ENCODE data around the gene CSTF2T.

The CSTF2T gene, protein sequence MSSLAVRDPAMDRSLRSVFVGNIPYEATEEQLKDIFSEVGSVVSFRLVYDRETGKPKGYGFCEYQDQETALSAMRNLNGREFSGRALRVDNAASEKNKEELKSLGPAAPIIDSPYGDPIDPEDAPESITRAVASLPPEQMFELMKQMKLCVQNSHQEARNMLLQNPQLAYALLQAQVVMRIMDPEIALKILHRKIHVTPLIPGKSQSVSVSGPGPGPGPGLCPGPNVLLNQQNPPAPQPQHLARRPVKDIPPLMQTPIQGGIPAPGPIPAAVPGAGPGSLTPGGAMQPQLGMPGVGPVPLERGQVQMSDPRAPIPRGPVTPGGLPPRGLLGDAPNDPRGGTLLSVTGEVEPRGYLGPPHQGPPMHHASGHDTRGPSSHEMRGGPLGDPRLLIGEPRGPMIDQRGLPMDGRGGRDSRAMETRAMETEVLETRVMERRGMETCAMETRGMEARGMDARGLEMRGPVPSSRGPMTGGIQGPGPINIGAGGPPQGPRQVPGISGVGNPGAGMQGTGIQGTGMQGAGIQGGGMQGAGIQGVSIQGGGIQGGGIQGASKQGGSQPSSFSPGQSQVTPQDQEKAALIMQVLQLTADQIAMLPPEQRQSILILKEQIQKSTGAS

DNA sequence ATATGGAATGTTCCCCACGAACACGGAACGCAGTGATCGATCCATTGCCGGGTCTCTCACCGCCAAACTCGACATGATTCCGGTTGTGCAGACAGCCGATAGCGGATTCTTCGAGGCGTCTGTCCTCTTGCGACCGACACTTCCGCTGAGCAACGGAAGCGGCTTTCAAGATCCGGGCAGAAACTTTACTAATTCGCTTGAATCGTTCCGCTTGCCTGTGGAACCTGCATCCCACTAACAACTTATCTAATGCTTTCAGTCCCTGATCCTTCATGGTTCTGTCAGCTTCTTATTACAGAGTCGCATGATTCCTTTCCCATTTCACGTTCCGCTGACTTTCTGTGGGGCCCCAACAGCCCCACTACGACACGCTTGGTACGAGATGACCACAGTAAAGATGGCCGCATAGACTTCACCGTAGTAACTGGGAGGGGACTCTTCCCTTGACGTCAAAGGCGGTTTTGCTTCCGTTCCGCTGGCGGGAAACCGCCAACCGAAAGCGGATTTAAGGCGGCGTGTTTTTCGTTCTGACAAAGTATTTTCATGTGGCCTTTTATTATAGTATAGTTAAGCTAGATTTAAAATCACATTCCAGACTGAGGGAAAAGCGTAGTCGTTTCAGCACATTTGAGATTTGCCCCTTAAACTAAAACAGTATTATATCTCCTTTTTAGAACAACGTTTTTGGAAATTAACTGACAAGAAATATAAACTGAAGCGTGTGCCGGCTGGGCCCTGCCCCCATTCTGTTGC lies at the start of gene CSTF2T:
Gene CSTF2T (minus strand): TSS at position 121 of the 753 bp plus-strand sequence. CDS start 46 bp downstream, at position 75.
- Histone ChIP-seq H3K4me1 (ENCODE audit: insufficient read depth, low read length) (peaks cover 15% of the 10 kb centered on the region; the same call in 1 of the 2 replicates), H3K27ac (ENCODE audit: low read length) (peak within 1 kb of the TSS; percentile 97), H3K9ac (ENCODE audit: low read depth, low read length) (peak within 1 kb of the TSS; percentile 95), H3K27me3 (ENCODE audit: insufficient read depth, low read length) (no peaks in the 10 kb centered on the region), H3K4me3 (ENCODE audit: low read length) (peak within 1 kb of the TSS; percentile 93), H3K36me3 (ENCODE audit: insufficient read depth, low read depth, low read length) (peaks cover 29% of the 10 kb centered on the region), H3K9me3 (ENCODE audit: insufficient read depth, low read depth, low read length) (no peaks in the 10 kb centered on the region)

DNA sequence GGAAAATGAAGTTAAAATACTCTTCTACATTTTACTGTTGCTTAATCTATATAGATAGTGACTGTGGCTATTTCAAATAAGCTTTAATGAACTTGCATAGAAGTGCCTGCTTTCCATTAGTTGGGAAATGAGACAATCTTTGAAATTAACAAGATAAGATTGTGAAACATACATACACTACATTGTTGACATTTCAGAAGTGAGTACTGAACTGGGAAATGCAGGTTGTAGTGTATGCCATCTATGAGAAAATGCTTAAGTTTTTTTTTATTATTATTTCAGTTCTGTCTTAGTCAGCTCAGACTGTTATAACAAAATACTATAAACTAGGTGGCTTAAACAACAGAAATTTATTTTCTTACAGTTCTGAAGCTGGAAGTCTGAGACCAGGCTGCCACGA lies 49.6 kb upstream of the CSTF2T start:
- Histone ChIP-seq H3K27ac (ENCODE audit: low read length) (no peak overlapping the region), H3K4me3 (ENCODE audit: low read length) (no peak overlapping the region)

DNA sequence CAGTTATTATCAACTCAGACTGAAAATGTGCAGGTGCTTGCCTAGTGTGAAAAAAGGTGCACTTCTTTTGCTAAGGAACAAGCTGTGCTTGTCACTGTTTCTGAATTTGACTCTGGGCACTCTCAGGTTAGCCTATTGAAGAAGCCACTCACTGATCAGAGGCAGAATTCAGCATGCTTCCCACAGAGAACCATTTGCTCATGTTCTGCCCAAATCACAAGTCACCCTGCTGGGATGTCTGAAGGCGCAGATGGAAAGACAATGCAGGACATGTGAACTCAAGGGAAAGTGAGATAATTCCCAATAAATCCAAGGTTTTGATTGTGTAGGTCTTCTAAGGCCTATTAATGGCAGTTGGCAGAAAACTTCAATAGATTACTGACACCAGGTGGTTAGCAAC lies 47.8 kb upstream of the CSTF2T start:
- Histone ChIP-seq H3K27ac (ENCODE audit: low read length) (no peak overlapping the region), H3K9ac (ENCODE audit: low read depth, low read length) (no peak overlapping the region), H3K4me1 (ENCODE audit: insufficient read depth, low read length) (peaks cover 4% of the 10 kb centered on the region; the same call in 1 of the 2 replicates), H3K4me3 (ENCODE audit: low read length) (no peak overlapping the region), H3K9me3 (ENCODE audit: insufficient read depth, low read depth, low read length) (no peaks in the 10 kb centered on the region), H3K27me3 (ENCODE audit: insufficient read depth, low read length) (no peaks in the 10 kb centered on the region), H3K36me3 (ENCODE audit: insufficient read depth, low read depth, low read length) (no peaks in the 10 kb centered on the region)

More for the DNA sequence above, 49.6 kb upstream of the CSTF2T start:
- Histone ChIP-seq H3K27me3 (ENCODE audit: insufficient read depth, low read length) (no peaks in the 10 kb centered on the region), H3K9me3 (ENCODE audit: insufficient read depth, low read depth, low read length) (no peaks in the 10 kb centered on the region), H3K4me1 (ENCODE audit: insufficient read depth, low read length) (peaks cover 4% of the 10 kb centered on the region; the same call in 1 of the 2 replicates), H3K9ac (ENCODE audit: low read depth, low read length) (no peak overlapping the region), H3K36me3 (ENCODE audit: insufficient read depth, low read depth, low read length) (no peaks in the 10 kb centered on the region)

DNA sequence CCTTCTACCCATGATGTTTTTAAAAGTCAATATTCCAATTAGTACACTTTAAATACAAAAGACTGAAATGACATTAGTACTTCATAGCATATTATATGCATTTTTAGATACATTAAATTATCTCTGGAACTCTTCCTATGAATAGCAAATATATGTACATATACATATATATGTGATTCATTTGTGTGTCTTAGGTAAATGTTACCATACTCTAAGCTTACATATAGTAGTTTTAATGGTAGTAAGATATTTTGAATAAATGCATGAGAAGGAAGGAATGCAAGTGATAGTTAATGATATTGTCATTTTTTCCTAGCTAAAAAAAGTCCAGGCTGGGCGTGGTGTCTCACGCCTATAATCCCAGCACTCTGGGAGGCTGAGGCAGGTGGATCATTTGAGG lies 46.0 kb upstream of the CSTF2T start:
- H3K4me1 ChIP-seq (ENCODE audit: insufficient read depth, low read length): peaks cover 4% of the 10 kb centered on the region; the same call in 1 of the 2 replicates
- no peak overlapping the region for H3K9ac ChIP-seq (ENCODE audit: low read depth, low read length)
- no peak overlapping the region for H3K4me3 ChIP-seq (ENCODE audit: low read length)
- no peak overlapping the region for H3K27ac ChIP-seq (ENCODE audit: low read length)
- no peaks in the 10 kb centered on the region for H3K27me3 ChIP-seq (ENCODE audit: insufficient read depth, low read length)
- H3K36me3 ChIP-seq (ENCODE audit: insufficient read depth, low read depth, low read length): no peaks in the 10 kb centered on the region
- H3K9me3 ChIP-seq (ENCODE audit: insufficient read depth, low read depth, low read length): no peaks in the 10 kb centered on the region

DNA sequence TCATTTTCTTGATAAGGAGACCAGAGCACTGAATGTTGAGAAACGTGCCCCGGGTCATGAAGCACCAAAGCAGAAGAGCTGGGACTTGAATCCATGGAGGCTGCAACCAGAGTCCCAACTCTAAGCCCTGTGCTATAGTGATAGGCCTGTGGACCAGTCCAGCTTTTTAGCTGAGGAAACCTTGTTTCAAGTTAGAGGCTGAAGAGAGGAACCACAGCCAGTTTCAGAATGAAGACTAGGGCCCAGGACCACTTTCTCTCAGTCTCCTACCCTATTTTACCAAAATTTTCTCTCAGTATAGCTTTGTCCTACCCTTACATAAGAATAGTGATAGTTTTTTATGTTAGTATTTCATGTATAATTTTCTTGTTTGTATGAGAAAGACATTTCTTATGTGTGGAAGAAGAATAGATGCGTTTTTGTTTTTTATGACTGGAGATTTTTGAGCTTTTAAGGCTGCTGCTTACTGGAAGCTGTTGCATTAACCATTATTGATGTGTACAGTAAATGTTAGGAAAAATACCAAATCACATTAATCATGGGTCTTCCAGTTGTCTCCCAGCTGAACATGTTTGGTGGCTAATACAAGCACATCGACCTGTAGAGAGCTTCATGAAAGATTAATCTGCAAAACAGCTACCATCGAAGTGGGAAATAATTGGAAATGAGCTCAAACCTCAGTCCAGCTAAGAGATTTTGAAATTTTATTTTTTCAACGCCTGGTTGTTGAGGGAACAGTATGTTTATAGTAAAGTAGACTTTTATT lies 45.0 kb upstream of the CSTF2T start:
- no peaks in the 10 kb centered on the region for H3K9me3 ChIP-seq (ENCODE audit: insufficient read depth, low read depth, low read length)
- no peak overlapping the region for H3K4me3 ChIP-seq (ENCODE audit: low read length)
- H3K4me1 ChIP-seq (ENCODE audit: insufficient read depth, low read length): peaks cover 4% of the 10 kb centered on the region; the same call in 1 of the 2 replicates
- no peaks in the 10 kb centered on the region for H3K36me3 ChIP-seq (ENCODE audit: insufficient read depth, low read depth, low read length)
- no peaks in the 10 kb centered on the region for H3K27me3 ChIP-seq (ENCODE audit: insufficient read depth, low read length)
- no peak overlapping the region for H3K27ac ChIP-seq (ENCODE audit: low read length)
- no peak overlapping the region for H3K9ac ChIP-seq (ENCODE audit: low read depth, low read length)

DNA sequence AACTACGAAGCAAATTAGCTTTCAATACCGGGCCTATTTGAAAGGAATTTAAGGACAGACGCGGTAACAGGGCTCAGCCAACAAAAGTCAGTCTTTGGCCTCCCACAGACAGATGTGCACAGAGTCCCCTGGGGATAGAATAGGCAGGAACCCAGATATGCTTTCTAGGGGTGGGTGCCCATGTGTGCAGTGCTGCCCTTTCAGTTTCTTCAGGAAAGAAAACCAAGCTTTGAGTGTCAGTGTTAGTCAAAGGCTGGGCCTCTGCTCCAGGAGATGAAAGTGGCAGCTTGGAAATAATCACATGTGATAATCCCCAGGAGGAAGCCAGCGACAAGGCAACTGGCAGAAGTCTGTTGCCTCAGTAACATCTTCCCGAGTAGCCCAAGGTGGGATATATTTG lies 43.8 kb upstream of the CSTF2T start:
- Histone ChIP-seq H3K9me3 (ENCODE audit: insufficient read depth, low read depth, low read length) (no peaks in the 10 kb centered on the region), H3K4me1 (ENCODE audit: insufficient read depth, low read length) (peaks cover 4% of the 10 kb centered on the region; the same call in 1 of the 2 replicates), H3K27ac (ENCODE audit: low read length) (no peak overlapping the region), H3K4me3 (ENCODE audit: low read length) (no peak overlapping the region), H3K27me3 (ENCODE audit: insufficient read depth, low read length) (no peaks in the 10 kb centered on the region), H3K9ac (ENCODE audit: low read depth, low read length) (no peak overlapping the region), H3K36me3 (ENCODE audit: insufficient read depth, low read depth, low read length) (no peaks in the 10 kb centered on the region)

DNA sequence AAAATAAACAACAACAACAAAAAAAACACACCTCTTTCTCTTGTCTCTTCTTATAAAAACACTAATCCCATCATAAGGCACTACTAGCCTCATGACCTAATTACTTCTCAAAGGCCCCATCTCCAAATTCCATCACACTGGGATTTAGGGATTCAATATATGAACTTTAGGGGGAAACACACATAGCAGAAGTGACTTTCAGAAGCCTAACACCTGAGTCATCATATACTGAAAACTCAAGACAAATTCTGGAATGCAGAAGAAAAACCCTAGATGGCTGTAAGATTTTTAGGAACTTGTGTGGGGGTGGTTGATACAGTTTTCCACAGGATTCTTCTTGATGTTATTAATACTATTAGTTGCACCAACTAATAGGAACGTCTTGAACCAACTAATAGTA lies 33.7 kb upstream of the CSTF2T start:
- Histone ChIP-seq H3K4me3 (ENCODE audit: low read length) (no peak overlapping the region), H3K4me1 (ENCODE audit: insufficient read depth, low read length) (peaks cover 5% of the 10 kb centered on the region; the same call in 1 of the 2 replicates), H3K36me3 (ENCODE audit: insufficient read depth, low read depth, low read length) (no peaks in the 10 kb centered on the region), H3K9ac (ENCODE audit: low read depth, low read length) (no peak overlapping the region), H3K9me3 (ENCODE audit: insufficient read depth, low read depth, low read length) (no peaks in the 10 kb centered on the region), H3K27ac (ENCODE audit: low read length) (no peak overlapping the region), H3K27me3 (ENCODE audit: insufficient read depth, low read length) (no peaks in the 10 kb centered on the region)

DNA sequence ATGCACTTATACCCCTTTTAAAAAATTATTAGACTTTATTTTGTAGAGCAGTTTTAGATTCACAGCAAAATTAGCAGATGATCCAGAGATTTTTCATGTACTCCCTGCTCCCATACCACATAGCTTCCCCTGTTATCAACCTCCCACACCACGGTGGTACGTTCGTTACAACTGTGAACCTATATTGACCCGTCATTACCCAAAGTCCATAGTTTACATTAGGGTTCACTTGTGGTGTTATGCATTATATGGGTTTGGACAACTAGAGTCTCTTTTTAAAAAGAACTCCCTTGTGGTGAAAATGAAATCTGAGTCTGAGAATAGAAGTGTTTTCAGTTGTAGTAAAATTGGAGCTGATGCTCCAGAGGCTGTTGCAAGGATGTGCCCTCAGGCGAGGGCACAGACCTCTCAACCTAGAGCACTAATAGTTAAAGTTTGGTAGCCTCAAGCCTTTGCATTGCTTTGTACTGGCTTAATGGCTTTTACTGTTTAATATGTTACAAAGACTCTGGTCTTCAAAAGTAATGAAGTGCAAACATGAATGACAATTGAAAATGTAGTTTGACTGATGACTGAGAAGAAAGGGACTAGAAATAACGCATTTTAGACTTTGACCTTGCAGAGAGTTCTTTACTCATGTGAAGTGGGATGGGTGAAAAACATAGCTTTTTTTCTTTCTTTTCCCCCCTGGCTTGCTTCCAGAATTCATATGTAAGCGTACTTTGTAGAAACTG lies 30.6 kb upstream of the CSTF2T start:
- Histone ChIP-seq H3K4me1 (ENCODE audit: insufficient read depth, low read length) (peaks cover 5% of the 10 kb centered on the region; the same call in 1 of the 2 replicates), H3K9me3 (ENCODE audit: insufficient read depth, low read depth, low read length) (no peaks in the 10 kb centered on the region), H3K27me3 (ENCODE audit: insufficient read depth, low read length) (no peaks in the 10 kb centered on the region), H3K27ac (ENCODE audit: low read length) (no peak overlapping the region), H3K36me3 (ENCODE audit: insufficient read depth, low read depth, low read length) (no peaks in the 10 kb centered on the region), H3K9ac (ENCODE audit: low read depth, low read length) (no peak overlapping the region), H3K4me3 (ENCODE audit: low read length) (no peak overlapping the region)

DNA sequence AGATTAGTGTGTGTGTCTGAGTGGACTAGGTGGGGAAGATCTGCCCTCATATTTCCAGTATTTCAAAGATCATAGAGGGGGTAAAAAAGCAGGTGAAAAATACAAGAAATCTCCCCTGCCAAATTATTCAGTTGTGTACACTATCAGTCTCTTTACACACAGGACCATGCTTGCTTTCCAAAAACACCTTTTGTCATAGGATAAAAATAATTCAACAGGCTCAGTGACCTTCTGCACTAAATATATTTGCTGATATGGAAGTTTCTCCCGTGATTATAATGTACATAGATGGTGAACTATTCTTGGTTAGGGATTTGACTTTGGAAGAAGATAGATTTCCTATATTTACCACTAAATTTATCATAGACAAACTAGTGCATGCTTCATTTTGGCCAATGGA lies 24.6 kb upstream of the CSTF2T start:
- no peaks in the 10 kb centered on the region for H3K27me3 ChIP-seq (ENCODE audit: insufficient read depth, low read length)
- no peaks in the 10 kb centered on the region for H3K36me3 ChIP-seq (ENCODE audit: insufficient read depth, low read depth, low read length)
- no peak overlapping the region for H3K4me3 ChIP-seq (ENCODE audit: low read length)
- H3K4me1 ChIP-seq (ENCODE audit: insufficient read depth, low read length): peaks cover under 1% of the 10 kb centered on the region; the same call in 1 of the 2 replicates
- H3K9ac ChIP-seq (ENCODE audit: low read depth, low read length): no peak overlapping the region
- no peak overlapping the region for H3K27ac ChIP-seq (ENCODE audit: low read length)
- H3K9me3 ChIP-seq (ENCODE audit: insufficient read depth, low read depth, low read length): no peaks in the 10 kb centered on the region

DNA sequence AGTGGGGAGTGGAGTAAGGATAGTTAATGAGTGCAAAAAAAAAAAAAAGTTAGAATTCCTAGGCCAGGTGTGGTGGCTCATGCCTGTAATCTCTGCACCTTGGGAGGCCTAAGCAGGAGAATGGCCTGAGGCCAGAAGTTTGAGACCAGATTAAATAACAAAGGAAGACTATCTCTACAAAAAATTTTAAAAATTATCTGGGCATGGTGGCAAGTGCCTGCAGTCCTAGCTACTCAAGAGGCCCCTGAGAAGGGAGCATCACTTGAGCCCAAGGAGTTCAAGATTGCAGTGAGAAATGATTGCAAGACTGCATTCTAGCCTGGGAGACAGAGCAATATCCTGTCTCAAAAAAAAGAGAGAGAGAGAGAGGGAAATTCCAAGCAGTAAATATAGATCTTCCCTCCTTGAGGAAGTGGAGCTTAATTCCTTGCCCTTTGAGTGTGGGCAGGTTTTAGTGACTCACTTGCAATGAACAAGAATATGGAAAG lies 19.5 kb upstream of the CSTF2T start:
- Histone ChIP-seq H3K36me3 (ENCODE audit: insufficient read depth, low read depth, low read length) (no peaks in the 10 kb centered on the region), H3K9ac (ENCODE audit: low read depth, low read length) (no peak overlapping the region), H3K4me3 (ENCODE audit: low read length) (no peak overlapping the region), H3K4me1 (ENCODE audit: insufficient read depth, low read length) (peaks cover 3% of the 10 kb centered on the region; the same call in 1 of the 2 replicates), H3K9me3 (ENCODE audit: insufficient read depth, low read depth, low read length) (no peaks in the 10 kb centered on the region), H3K27ac (ENCODE audit: low read length) (no peak overlapping the region), H3K27me3 (ENCODE audit: insufficient read depth, low read length) (no peaks in the 10 kb centered on the region)
